ENCODE data around the gene NPIPB2. TPM values are rescaled to one million over a fixed set of nuclear protein-coding genes. Genes with fewer than 3 reads are reported as not detected.
"Not testable (repeated sequence)": the region's sequence is repeated elsewhere in the genome, so short reads cannot be mapped to it uniquely, and the experiment has no call there.

Gene NPIPB2
- polyA plus RNA-seq, 1 donor (not counting 4 experiments of a cell fraction or from before 2014, with no cell fraction given), result 5.5 TPM

- FAIRE-seq, result no peak
- H3K36me3 ChIP-seq (ENCODE audit: control insufficient read depth in 2 of 2, extremely low read depth in 1 of 2, insufficient read depth in 2 of 2, low read length in 2 of 2), result peaks cover 0 to 2% of the 10 kb centered on the region in 2 experiments
- H3K4me3 ChIP-seq (ENCODE audit: control insufficient read depth in 2 of 3, extremely low read depth in 1 of 3, insufficient read depth in 2 of 3, low read depth in 1 of 3, low read length in 3 of 3), result no peak overlapping the region
- no peaks in the 10 kb centered on the region for H4K20me1 ChIP-seq (ENCODE audit: control insufficient read depth, extremely low read depth, insufficient read depth, low read length)
- no peak for DNase-seq (ENCODE audit: low read depth, low spot score)
- H3K9me3 ChIP-seq (ENCODE audit: control insufficient read depth, low read depth, low read length), result no peaks in the 10 kb centered on the region
- no peak overlapping the region for H3K4me2 ChIP-seq (ENCODE audit: control insufficient read depth, extremely low read depth, insufficient read depth, low read depth, low read length)
- H3K4me1 ChIP-seq (ENCODE audit: control insufficient read depth, extremely low read depth, insufficient read depth, low read length), result peaks cover 11% of the 10 kb centered on the region
- dilution Hi-C loops (cut with MboI; ENCODE audit: extremely low pct_ligation_motif_present, low sequenced_read_pairs), result no loop called here
- no peak overlapping the region for H2AFZ ChIP-seq (ENCODE audit: control insufficient read depth, low read length)
- H3K27me3 ChIP-seq (ENCODE audit: control insufficient read depth, extremely low read depth, insufficient read depth, low read length), result no peaks in the 10 kb centered on the region
- no peak overlapping the region for H3K27ac ChIP-seq (ENCODE audit: control insufficient read depth, insufficient read depth, low read length)
- H3K79me2 ChIP-seq (ENCODE audit: control insufficient read depth, insufficient read depth, low read length), result peaks cover 6% of the 10 kb centered on the region
- no peak overlapping the region for H3K9ac ChIP-seq (ENCODE audit: control insufficient read depth, extremely low read depth, insufficient read depth, low read length)
- TF ChIP-seq EZH2 (IDR thresholded peaks at IDR 0.05; ENCODE audit: low read length), result no peak
- no peak for TF ChIP-seq CTCF (optimal IDR thresholded peaks at IDR 0.05 in 1 of 3, IDR thresholded peaks at IDR 0.05 in 1 of 3, conservative IDR thresholded peaks at IDR 0.05 in 1 of 3; ENCODE audit: extremely low read depth in 1 of 3, insufficient read depth in 2 of 3, low read length in 3 of 3)
- no peaks in the 10 kb centered on the region for H3K9me1 ChIP-seq (ENCODE audit: control insufficient read depth, extremely low read depth, insufficient read depth, low read length)
Observed at GRCh38 chr16:11973070-11973469, 31.2 kb upstream of the NPIPB2 start.

GRCh38 chr16:11972128-11972527 lies 30.3 kb upstream of the NPIPB2 start:
- Histone ChIP-seq H4K20me1 (ENCODE audit: control insufficient read depth, extremely low read depth, insufficient read depth, low read length) (no peaks in the 10 kb centered on the region), H3K79me2 (ENCODE audit: control insufficient read depth, insufficient read depth, low read length) (peaks cover 3% of the 10 kb centered on the region), H3K4me1 (ENCODE audit: control insufficient read depth, extremely low read depth, insufficient read depth, low read length) (peaks cover 1% of the 10 kb centered on the region), H3K9me3 (ENCODE audit: control insufficient read depth, low read depth, low read length) (no peaks in the 10 kb centered on the region), H3K9ac (ENCODE audit: control insufficient read depth, extremely low read depth, insufficient read depth, low read length) (no peak overlapping the region), H2AFZ (ENCODE audit: control insufficient read depth, low read length) (no peak overlapping the region), H3K36me3 (ENCODE audit: control insufficient read depth in 2 of 2, extremely low read depth in 1 of 2, insufficient read depth in 2 of 2, low read length in 2 of 2) (peaks cover 0 to 2% of the 10 kb centered on the region in 2 experiments), H3K9me1 (ENCODE audit: control insufficient read depth, extremely low read depth, insufficient read depth, low read length) (no peaks in the 10 kb centered on the region), H3K27me3 (ENCODE audit: control insufficient read depth, extremely low read depth, insufficient read depth, low read length) (no peaks in the 10 kb centered on the region), H3K27ac (ENCODE audit: control insufficient read depth, insufficient read depth, low read length) (no peak overlapping the region), H3K4me3 (ENCODE audit: control insufficient read depth in 2 of 3, extremely low read depth in 1 of 3, insufficient read depth in 2 of 3, low read depth in 1 of 3, low read length in 3 of 3) (no peak overlapping the region), H3K4me2 (ENCODE audit: control insufficient read depth, extremely low read depth, insufficient read depth, low read depth, low read length) (no peak overlapping the region)
- TF ChIP-seq EZH2 (IDR thresholded peaks at IDR 0.05; ENCODE audit: low read length) (no peak), CTCF (optimal IDR thresholded peaks at IDR 0.05 in 1 of 3, IDR thresholded peaks at IDR 0.05 in 1 of 3, conservative IDR thresholded peaks at IDR 0.05 in 1 of 3; ENCODE audit: extremely low read depth in 1 of 3, insufficient read depth in 2 of 3, low read length in 3 of 3) (peak in 2 of 3 experiments; percentile 4 to 17)
- DNase-seq (ENCODE audit: low read depth, low spot score) (no peak), FAIRE-seq (no peak)
- dilution Hi-C loops (cut with MboI; ENCODE audit: extremely low pct_ligation_motif_present, low sequenced_read_pairs), result no loop called here

GRCh38 chr16:11970292-11970691 lies 28.4 kb upstream of the NPIPB2 start:
- H4K20me1 ChIP-seq (ENCODE audit: control insufficient read depth, extremely low read depth, insufficient read depth, low read length); H3K9me1 ChIP-seq (ENCODE audit: control insufficient read depth, extremely low read depth, insufficient read depth, low read length); H3K27ac ChIP-seq (ENCODE audit: control insufficient read depth, insufficient read depth, low read length); H3K79me2 ChIP-seq (ENCODE audit: control insufficient read depth, insufficient read depth, low read length); H3K9ac ChIP-seq (ENCODE audit: control insufficient read depth, extremely low read depth, insufficient read depth, low read length); FAIRE-seq; H3K4me2 ChIP-seq (ENCODE audit: control insufficient read depth, extremely low read depth, insufficient read depth, low read depth, low read length); H2AFZ ChIP-seq (ENCODE audit: control insufficient read depth, low read length); H3K36me3 ChIP-seq (ENCODE audit: control insufficient read depth in 2 of 2, extremely low read depth in 1 of 2, insufficient read depth in 2 of 2, low read length in 2 of 2); dilution Hi-C loops (cut with MboI; ENCODE audit: extremely low pct_ligation_motif_present, low sequenced_read_pairs); H3K4me3 ChIP-seq (ENCODE audit: control insufficient read depth in 2 of 3, extremely low read depth in 1 of 3, insufficient read depth in 2 of 3, low read depth in 1 of 3, low read length in 3 of 3); H3K4me1 ChIP-seq (ENCODE audit: control insufficient read depth, extremely low read depth, insufficient read depth, low read length); H3K27me3 ChIP-seq (ENCODE audit: control insufficient read depth, extremely low read depth, insufficient read depth, low read length); H3K9me3 ChIP-seq (ENCODE audit: control insufficient read depth, low read depth, low read length); DNase-seq (ENCODE audit: low read depth, low spot score): not testable (repeated sequence)
